GM21515 (cell line): ENCODE results near the gene MAST2.
A peak's percentile ranks its signal among the peaks of the same experiment; 100 is the strongest.

Source experiments
- ATAC-seq: cut with Tn5 transposase; IDR thresholded peaks from one replicate; pipeline ENCODE4 v1.9.1; 2021; ENCODE audit not compliant: unreplicated experiment

MAST2 gene

GRCh38 chr1:45803299-45803780 lies at the start of gene MAST2:
MAST2 (plus strand) TSS chr1:45803612; CDS start chr1:45803896, 284 bp downstream.
- peak; percentile 87 for ATAC-seq

GRCh38 chr1:45755697-45756096 lies 47.7 kb upstream of the MAST2 start:
- ATAC-seq, result no peak

- no peak for ATAC-seq
Observed at GRCh38 chr1:45762291-45762690, 41.1 kb upstream of the MAST2 start.

- ATAC-seq, result no peak
Observed at GRCh38 chr1:45765999-45766792, 37.2 kb upstream of the MAST2 start.

- no peak for ATAC-seq
Observed at GRCh38 chr1:45767035-45767434, 36.4 kb upstream of the MAST2 start.

- ATAC-seq, result no peak
Observed at GRCh38 chr1:45769261-45769932, 34.0 kb upstream of the MAST2 start.

- ATAC-seq, result no peak
Observed at GRCh38 chr1:45772971-45773370, 30.4 kb upstream of the MAST2 start.

GRCh38 chr1:45775794-45776193 lies 27.6 kb upstream of the MAST2 start:
- ATAC-seq, result no peak

- ATAC-seq, result no peak
Observed at GRCh38 chr1:45785583-45785982, 17.8 kb upstream of the MAST2 start.

GRCh38 chr1:45787905-45788304 lies 15.5 kb upstream of the MAST2 start:
- no peak for ATAC-seq

GRCh38 chr1:45789601-45790000 lies 13.8 kb upstream of the MAST2 start:
- no peak for ATAC-seq

GRCh38 chr1:45792744-45793143 lies 10.7 kb upstream of the MAST2 start:
- no peak for ATAC-seq

- no peak for ATAC-seq
Observed at GRCh38 chr1:45793942-45794604, 9.3 kb upstream of the MAST2 start.

GRCh38 chr1:45796381-45796780 lies 7.0 kb upstream of the MAST2 start:
- ATAC-seq, result no peak

GRCh38 chr1:45796946-45797345 lies 6.5 kb upstream of the MAST2 start:
- ATAC-seq, result no peak

- ATAC-seq, result no peak
Observed at GRCh38 chr1:45800899-45801298, 2.5 kb upstream of the MAST2 start.

GRCh38 chr1:45802343-45803298 lies 791 bp upstream of the MAST2 start:
- no peak for ATAC-seq

GRCh38 chr1:45803781-45804668 lies 613 bp downstream of the MAST2 start:
- peak; percentile 29 for ATAC-seq

- ATAC-seq, result no peak
Observed at GRCh38 chr1:45804669-45804969, 1.2 kb downstream of the MAST2 start.

GRCh38 chr1:45806129-45806528 lies 2.7 kb downstream of the MAST2 start:
- no peak for ATAC-seq
